ENCODE measurements around the gene KCNMA1.

KCNMA1 gene

DNA sequence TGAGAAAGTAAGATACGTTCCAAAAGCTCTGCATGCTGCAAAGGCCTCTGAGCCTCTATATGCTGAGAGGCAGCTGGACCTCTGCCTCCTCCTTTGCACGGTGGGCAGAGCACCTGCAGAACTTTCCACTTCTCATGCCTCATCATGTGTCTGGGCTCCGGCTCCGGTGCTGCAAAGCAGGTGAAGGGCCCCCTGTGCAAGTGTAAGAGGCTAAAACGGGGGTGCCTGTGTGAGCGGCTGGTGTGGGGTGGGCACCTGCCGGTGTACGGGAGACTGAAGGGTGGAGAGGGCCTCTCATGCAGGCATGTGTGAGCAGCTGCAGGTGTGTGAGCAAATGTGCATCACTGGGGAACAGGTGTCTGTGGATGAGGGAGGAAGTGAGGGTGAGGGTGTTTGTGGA lies 121.0 kb downstream of the KCNMA1 start:
- no peak for DNase-seq (ENCODE audit: insufficient read length, low spot score)

GRCh38 chr10:77514870-77515269 lies 122.7 kb downstream of the KCNMA1 start:
- no peak for TF ChIP-seq POLR2A (IDR thresholded peaks at IDR 0.05; ENCODE audit: low read depth, low read length)
- DNase-seq (ENCODE audit: insufficient read length, low spot score): no peak

More for the DNA sequence above, 121.0 kb downstream of the KCNMA1 start:
- no peak for TF ChIP-seq POLR2A (IDR thresholded peaks at IDR 0.05; ENCODE audit: low read depth, low read length)
- FAIRE-seq: no peak

DNA sequence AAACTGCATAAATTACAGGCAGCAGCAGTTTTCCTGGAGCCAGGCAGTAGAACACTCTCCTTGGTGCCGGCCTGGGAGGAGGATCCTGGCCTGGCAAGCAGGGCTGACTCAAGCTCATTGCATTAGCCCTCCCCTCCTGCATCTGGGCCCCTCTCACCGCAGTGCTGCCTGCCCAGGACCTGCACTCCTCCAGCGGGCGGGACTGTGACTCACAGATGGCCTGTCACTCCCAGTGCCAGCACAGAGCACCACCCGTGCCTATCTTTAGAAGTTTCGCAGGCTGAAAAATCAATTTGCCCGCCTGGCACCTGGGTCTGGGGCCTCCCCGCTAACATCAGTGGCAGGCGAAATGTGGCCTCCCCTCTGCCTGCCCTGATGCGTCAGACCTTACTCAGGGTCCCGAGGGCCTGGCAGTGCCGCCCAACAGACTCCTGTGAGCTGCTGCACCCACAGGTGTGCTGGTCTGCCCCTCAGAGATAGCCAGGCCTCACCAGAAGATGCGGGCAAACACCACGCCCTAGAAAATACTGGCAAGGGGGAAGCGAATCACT lies 123.8 kb downstream of the KCNMA1 start:
- DNase-seq (ENCODE audit: insufficient read length, low spot score): peak; percentile 94
- FAIRE-seq: peak; percentile 95

More at GRCh38 chr10:77514870-77515269, 122.7 kb downstream of the KCNMA1 start:
- FAIRE-seq: no peak

GRCh38 chr10:77513220-77513619 lies 124.4 kb downstream of the KCNMA1 start:
- TF ChIP-seq POLR2A (IDR thresholded peaks at IDR 0.05; ENCODE audit: low read depth, low read length): no peak
- FAIRE-seq: no peak

More for the DNA sequence above, 123.8 kb downstream of the KCNMA1 start:
- TF ChIP-seq POLR2A (IDR thresholded peaks at IDR 0.05; ENCODE audit: low read depth, low read length): 0 out of 2 replicates have a peak, but pooled peaks have one; percentile 17

DNA sequence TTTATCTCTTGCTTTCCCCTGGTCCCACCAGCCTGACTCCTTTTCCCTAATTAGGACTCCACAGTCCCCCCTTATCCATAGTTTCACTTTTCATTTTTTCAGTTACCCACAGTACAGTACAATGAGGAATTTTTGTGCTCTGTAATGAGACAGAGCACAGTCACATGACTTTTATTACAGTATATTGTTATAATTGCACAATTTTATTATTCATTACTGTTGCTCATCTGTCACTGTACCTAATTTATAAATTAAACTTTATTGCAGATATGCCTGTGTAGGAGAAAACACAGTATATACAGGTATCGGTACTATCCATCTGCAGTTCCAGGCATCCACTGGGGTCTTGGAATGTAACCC lies 125.4 kb downstream of the KCNMA1 start:
- FAIRE-seq (no peak), DNase-seq (ENCODE audit: insufficient read length, low spot score) (no peak)
- no peak for TF ChIP-seq POLR2A (IDR thresholded peaks at IDR 0.05; ENCODE audit: low read depth, low read length)

More at GRCh38 chr10:77513220-77513619, 124.4 kb downstream of the KCNMA1 start:
- no peak for DNase-seq (ENCODE audit: insufficient read length, low spot score)

- FAIRE-seq: no peak
- TF ChIP-seq POLR2A (IDR thresholded peaks at IDR 0.05; ENCODE audit: low read depth, low read length): no peak
- DNase-seq (ENCODE audit: insufficient read length, low spot score): no peak
These were observed 126.0 kb downstream of the KCNMA1 start for GRCh38 chr10:77511498-77512218.

DNA sequence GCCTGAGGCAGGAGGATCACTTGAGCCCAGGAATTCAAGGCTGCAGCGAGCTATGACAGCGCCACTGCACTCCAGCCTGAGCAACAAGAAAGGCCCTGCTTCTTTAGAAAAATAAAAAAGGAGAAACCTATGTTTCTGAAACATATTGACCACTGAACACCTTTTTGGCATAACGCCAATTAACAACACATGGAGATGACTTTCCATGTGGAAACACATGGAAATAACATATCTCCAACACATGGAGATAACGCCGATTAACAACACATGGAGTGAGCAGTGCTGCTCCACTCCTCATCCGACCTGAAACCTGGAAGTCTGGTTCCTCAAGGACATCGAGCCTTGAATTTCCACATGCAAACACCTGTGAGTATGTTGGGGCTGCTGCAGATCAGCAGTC lies 126.9 kb downstream of the KCNMA1 start:
- TF ChIP-seq POLR2A (IDR thresholded peaks at IDR 0.05; ENCODE audit: low read depth, low read length): no peak
- no peak for DNase-seq (ENCODE audit: insufficient read length, low spot score)
- no peak for FAIRE-seq

GRCh38 chr10:77510294-77510693 lies 127.3 kb downstream of the KCNMA1 start:
- DNase-seq (ENCODE audit: insufficient read length, low spot score) (no peak), FAIRE-seq (no peak)

GRCh38 chr10:77509391-77509790 lies 128.2 kb downstream of the KCNMA1 start:
- FAIRE-seq (no peak), DNase-seq (ENCODE audit: insufficient read length, low spot score) (no peak)
- TF ChIP-seq POLR2A (IDR thresholded peaks at IDR 0.05; ENCODE audit: low read depth, low read length): no peak

More at GRCh38 chr10:77510294-77510693, 127.3 kb downstream of the KCNMA1 start:
- TF ChIP-seq POLR2A (IDR thresholded peaks at IDR 0.05; ENCODE audit: low read depth, low read length): no peak

GRCh38 chr10:77507291-77507880 lies 130.2 kb downstream of the KCNMA1 start:
- no peak for TF ChIP-seq POLR2A (IDR thresholded peaks at IDR 0.05; ENCODE audit: low read depth, low read length)
- DNase-seq (ENCODE audit: insufficient read length, low spot score) (no peak), FAIRE-seq (peak; percentile 50)

DNA sequence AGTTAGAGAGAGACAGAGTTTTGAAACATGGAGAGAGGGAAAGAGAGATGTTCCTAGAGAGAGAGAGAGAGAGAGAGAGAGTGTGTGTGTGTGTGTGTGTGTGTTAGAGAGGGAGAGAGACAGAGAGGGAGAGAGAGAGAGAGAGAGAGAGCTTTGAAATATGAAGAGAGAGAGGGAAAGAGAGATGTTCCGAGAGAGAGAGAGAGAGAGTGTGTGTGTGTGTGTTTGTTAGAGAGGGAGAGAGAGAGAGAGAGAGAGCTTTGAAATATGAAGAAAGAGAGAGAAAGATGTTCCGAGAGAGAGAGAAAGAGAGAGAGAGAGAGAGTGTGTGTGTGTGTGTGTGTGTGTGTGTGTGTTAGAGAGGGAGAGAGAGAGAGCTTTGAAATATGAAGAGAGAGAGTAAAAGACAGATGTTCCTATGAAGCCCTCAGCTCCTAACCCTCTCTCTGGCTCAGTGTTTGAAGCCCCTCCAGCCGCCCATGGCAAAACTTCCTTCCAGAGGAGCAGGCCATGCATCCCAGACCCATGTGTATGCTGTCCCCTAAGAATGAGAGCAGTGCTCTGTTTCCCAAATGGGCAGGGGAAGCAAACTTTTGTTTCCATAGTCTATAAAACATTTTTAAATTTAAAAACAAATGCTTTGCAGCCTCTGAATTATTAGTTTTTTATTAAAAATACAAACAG lies 130.9 kb downstream of the KCNMA1 start:
- TF ChIP-seq POLR2A (IDR thresholded peaks at IDR 0.05; ENCODE audit: low read depth, low read length): no peak
- FAIRE-seq: no peak
- DNase-seq (ENCODE audit: insufficient read length, low spot score): no peak

GRCh38 chr10:77505431-77506334 lies 131.9 kb downstream of the KCNMA1 start:
- no peak for TF ChIP-seq POLR2A (IDR thresholded peaks at IDR 0.05; ENCODE audit: low read depth, low read length)
- peak; percentile 70 for DNase-seq (ENCODE audit: insufficient read length, low spot score)
- FAIRE-seq: peak; percentile 64

DNA sequence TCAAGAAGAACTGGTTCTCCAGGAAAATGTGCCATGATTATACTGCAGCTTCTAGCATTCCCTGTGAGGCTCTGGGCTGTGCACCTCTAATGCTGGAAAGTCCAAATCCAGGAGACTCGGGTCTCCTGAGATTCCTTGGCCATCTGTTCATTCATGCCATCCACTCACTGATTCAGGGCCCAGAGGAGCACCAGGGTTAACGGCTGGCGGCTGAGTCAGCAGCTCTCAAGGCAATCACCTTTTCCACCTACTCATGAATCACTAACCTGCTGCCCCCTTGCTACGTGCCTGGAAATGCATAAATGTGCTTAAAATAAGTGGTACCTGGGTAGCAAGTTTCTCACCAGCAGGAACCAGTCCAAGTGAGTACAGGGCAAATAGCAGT lies 132.7 kb downstream of the KCNMA1 start:
- peak; percentile 85 for FAIRE-seq
- peak; percentile 47 for DNase-seq (ENCODE audit: insufficient read length, low spot score)
- no peak for TF ChIP-seq POLR2A (IDR thresholded peaks at IDR 0.05; ENCODE audit: low read depth, low read length)

Measured in H54 (cell line).